Stomach (tissue), 4 donors: ENCODE results near the gene AMPH.

Source experiments
- POLR2A ChIP-seq, 4 donors: fragments of 450-650 bp; IDR thresholded peaks; one replicate each; pipeline ENCODE4 v1.6.1; 2016; ENCODE audit warnings: antibody characterized with exemption in 4 of 4, control low read depth in 2 of 4, mild to moderate bottlenecking in 1 of 4, moderate library complexity in 1 of 4
- POLR2AphosphoS5 ChIP-seq, 3 donors: sonication (generic); formaldehyde crosslinking; IDR thresholded peaks; one replicate each; pipeline ENCODE4 v1.6.1; 2016; ENCODE audit warnings: antibody characterized with exemption in 3 of 3
- TF ChIP-seq, protein P1 (sequence below), 7 experiments: fragments of 450-650 bp in 4 of 7; fragments of 200-600 bp in 3 of 7; sonication (generic) in 3 of 7; IDR thresholded peaks; one replicate each; pipeline ENCODE4 v1.5.1; 2016 to 2019; ENCODE audit warnings: antibody characterized with exemption in 7 of 7, control low read depth in 2 of 7, mild to moderate bottlenecking in 1 of 7

DNA sequence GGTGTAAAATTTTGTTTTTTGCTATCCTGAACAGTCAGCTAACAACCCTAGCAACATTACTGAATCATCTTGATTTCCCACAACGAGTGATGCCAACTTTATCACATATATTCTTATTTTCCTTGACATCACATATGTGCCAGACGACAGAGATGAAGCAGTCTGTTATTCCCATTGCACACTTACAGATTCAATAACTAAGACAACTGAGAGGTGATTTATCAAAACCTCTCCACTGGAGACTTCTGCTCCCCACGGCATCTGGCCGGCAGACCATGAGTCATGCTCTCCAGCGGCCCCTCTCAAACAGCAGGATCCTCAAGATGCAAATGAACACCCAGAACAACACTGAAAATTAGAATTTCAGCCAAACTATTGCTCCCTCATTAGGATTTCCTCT, 57.1 kb downstream of the AMPH start:
- TF ChIP-seq POLR2AphosphoS5 (IDR thresholded peaks at IDR 0.05), result no peak
- TF ChIP-seq, protein P1, sequence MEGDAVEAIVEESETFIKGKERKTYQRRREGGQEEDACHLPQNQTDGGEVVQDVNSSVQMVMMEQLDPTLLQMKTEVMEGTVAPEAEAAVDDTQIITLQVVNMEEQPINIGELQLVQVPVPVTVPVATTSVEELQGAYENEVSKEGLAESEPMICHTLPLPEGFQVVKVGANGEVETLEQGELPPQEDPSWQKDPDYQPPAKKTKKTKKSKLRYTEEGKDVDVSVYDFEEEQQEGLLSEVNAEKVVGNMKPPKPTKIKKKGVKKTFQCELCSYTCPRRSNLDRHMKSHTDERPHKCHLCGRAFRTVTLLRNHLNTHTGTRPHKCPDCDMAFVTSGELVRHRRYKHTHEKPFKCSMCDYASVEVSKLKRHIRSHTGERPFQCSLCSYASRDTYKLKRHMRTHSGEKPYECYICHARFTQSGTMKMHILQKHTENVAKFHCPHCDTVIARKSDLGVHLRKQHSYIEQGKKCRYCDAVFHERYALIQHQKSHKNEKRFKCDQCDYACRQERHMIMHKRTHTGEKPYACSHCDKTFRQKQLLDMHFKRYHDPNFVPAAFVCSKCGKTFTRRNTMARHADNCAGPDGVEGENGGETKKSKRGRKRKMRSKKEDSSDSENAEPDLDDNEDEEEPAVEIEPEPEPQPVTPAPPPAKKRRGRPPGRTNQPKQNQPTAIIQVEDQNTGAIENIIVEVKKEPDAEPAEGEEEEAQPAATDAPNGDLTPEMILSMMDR (IDR thresholded peaks at IDR 0.05), result no peak
- no peak for TF ChIP-seq POLR2A (IDR thresholded peaks at IDR 0.05)
